ENCODE results near the gene RBMS2.

Gene RBMS2

GRCh38 chr12:56599797-56600196, 78.2 kb downstream of the RBMS2 start:
- H3K36me3 ChIP-seq (ENCODE audit: control insufficient read depth, insufficient read depth, low read length): peaks cover 51% of the 10 kb centered on the region
- TF ChIP-seq CTCF (IDR thresholded peaks at IDR 0.05; ENCODE audit: insufficient read depth, low read length, poor library complexity, severe bottlenecking): no peak
- H3K4me3 ChIP-seq (replicated peaks; ENCODE audit: low read depth, low read length): no peak overlapping the region
- no peaks in the 10 kb centered on the region for H3K27me3 ChIP-seq (replicated peaks; ENCODE audit: control insufficient read depth, insufficient read depth, low read length)
- DNase-seq (ENCODE audit: extremely low read depth, insufficient read length): no peak

- DNase-seq (ENCODE audit: extremely low read depth, insufficient read length): no peak
- Histone ChIP-seq H3K36me3 (ENCODE audit: control insufficient read depth, insufficient read depth, low read length) (peaks cover 57% of the 10 kb centered on the region), H3K4me3 (replicated peaks; ENCODE audit: low read depth, low read length) (no peak overlapping the region), H3K27me3 (replicated peaks; ENCODE audit: control insufficient read depth, insufficient read depth, low read length) (no peaks in the 10 kb centered on the region)
- no peak for TF ChIP-seq CTCF (IDR thresholded peaks at IDR 0.05; ENCODE audit: insufficient read depth, low read length, poor library complexity, severe bottlenecking)
These were observed 79.1 kb downstream of the RBMS2 start for GRCh38 chr12:56600753-56601152.

- Histone ChIP-seq H3K4me3 (replicated peaks; ENCODE audit: low read depth, low read length) (no peak overlapping the region), H3K27me3 (replicated peaks; ENCODE audit: control insufficient read depth, insufficient read depth, low read length) (no peaks in the 10 kb centered on the region), H3K36me3 (ENCODE audit: control insufficient read depth, insufficient read depth, low read length) (peaks cover 59% of the 10 kb centered on the region)
- DNase-seq (ENCODE audit: extremely low read depth, insufficient read length): no peak
- TF ChIP-seq CTCF (IDR thresholded peaks at IDR 0.05; ENCODE audit: insufficient read depth, low read length, poor library complexity, severe bottlenecking): peak; percentile 36
These were observed 79.9 kb downstream of the RBMS2 start for GRCh38 chr12:56601503-56601902.

- DNase-seq (ENCODE audit: extremely low read depth, insufficient read length): no peak
- H3K4me3 ChIP-seq (replicated peaks; ENCODE audit: low read depth, low read length): no peak overlapping the region
- no peaks in the 10 kb centered on the region for H3K27me3 ChIP-seq (replicated peaks; ENCODE audit: control insufficient read depth, insufficient read depth, low read length)
- TF ChIP-seq CTCF (IDR thresholded peaks at IDR 0.05; ENCODE audit: insufficient read depth, low read length, poor library complexity, severe bottlenecking): no peak
- peaks cover 58% of the 10 kb centered on the region for H3K36me3 ChIP-seq (ENCODE audit: control insufficient read depth, insufficient read depth, low read length)
These were observed 80.6 kb downstream of the RBMS2 start for GRCh38 chr12:56602239-56602638.

GRCh38 chr12:56604355-56604754, 82.7 kb downstream of the RBMS2 start:
- no peaks in the 10 kb centered on the region for H3K27me3 ChIP-seq (replicated peaks; ENCODE audit: control insufficient read depth, insufficient read depth, low read length)
- H3K4me3 ChIP-seq (replicated peaks; ENCODE audit: low read depth, low read length): no peak overlapping the region
- H3K36me3 ChIP-seq (ENCODE audit: control insufficient read depth, insufficient read depth, low read length): peaks cover 56% of the 10 kb centered on the region
- no peak for DNase-seq (ENCODE audit: extremely low read depth, insufficient read length)
- TF ChIP-seq CTCF (IDR thresholded peaks at IDR 0.05; ENCODE audit: insufficient read depth, low read length, poor library complexity, severe bottlenecking): no peak

- TF ChIP-seq CTCF (IDR thresholded peaks at IDR 0.05; ENCODE audit: insufficient read depth, low read length, poor library complexity, severe bottlenecking): no peak
- Histone ChIP-seq H3K27me3 (replicated peaks; ENCODE audit: control insufficient read depth, insufficient read depth, low read length) (no peaks in the 10 kb centered on the region), H3K4me3 (replicated peaks; ENCODE audit: low read depth, low read length) (no peak overlapping the region), H3K36me3 (ENCODE audit: control insufficient read depth, insufficient read depth, low read length) (peaks cover 52% of the 10 kb centered on the region)
- no peak for DNase-seq (ENCODE audit: extremely low read depth, insufficient read length)
These were observed 93.0 kb downstream of the RBMS2 start for GRCh38 chr12:56614627-56615026.
